ENCODE measurements around the gene BNC2.

- no peak for TF ChIP-seq EZH2phosphoT487 (IDR thresholded peaks at IDR 0.05)
- no peak for TF ChIP-seq CTCF (IDR thresholded peaks at IDR 0.05)
- TF ChIP-seq EZH2 (IDR thresholded peaks at IDR 0.05), result no peak
These were observed 484.3 kb downstream of the BNC2 start for GRCh38 chr9:16386007-16386826.
